HG03039 (cell line): ENCODE results near the gene MCC.
"Not testable (repeated sequence)": the region's sequence is repeated elsewhere in the genome, so short reads cannot be mapped to it uniquely, and the experiment has no call there.

Source experiments
- ATAC-seq: cut with Tn5 transposase; IDR thresholded peaks from one replicate; pipeline ENCODE4 v1.9.1; 2021; ENCODE audit warnings: mild to moderate bottlenecking, moderate library complexity; ENCODE audit not compliant: unreplicated experiment

Gene MCC

DNA sequence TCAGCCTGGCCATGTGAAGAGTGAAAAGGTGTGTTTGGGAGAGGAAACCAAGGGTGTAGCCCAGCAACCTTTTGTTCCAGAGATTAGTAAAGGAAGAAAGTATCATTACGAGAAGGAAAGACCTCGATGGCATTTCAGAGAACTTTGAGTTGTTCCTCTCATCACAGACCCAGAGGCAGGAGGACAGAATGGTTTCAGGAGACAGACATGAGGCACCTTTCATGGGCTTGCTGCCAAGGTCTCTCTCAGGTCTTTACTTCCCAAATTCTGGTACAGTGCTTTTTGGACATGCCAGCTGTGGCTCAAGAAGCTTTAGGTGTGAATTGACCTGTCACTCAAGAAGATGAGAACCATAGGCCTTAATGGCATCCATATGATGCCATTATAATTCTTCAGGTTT, 2.8 kb upstream of the MCC start:
- ATAC-seq, result no peak

DNA sequence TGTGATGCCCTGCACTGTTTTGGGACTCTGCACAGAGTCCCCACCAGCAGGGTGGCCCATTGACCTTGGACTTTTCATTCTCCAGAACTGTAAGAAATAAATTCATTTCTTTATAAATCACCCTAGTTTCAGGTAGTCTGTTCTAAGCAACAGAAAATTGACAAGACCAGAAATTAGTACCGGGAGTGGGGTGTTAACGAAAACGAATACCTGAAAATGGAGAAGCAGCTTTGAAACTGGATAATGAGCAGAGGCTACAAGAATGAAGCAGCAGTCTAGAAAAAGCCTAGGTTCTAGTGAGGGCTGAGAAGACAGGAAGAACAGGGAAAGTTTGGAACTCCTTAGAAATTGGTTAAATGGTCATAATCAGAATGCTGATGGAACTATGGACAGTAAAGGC, 2.1 kb upstream of the MCC start:
- ATAC-seq, result no peak

DNA sequence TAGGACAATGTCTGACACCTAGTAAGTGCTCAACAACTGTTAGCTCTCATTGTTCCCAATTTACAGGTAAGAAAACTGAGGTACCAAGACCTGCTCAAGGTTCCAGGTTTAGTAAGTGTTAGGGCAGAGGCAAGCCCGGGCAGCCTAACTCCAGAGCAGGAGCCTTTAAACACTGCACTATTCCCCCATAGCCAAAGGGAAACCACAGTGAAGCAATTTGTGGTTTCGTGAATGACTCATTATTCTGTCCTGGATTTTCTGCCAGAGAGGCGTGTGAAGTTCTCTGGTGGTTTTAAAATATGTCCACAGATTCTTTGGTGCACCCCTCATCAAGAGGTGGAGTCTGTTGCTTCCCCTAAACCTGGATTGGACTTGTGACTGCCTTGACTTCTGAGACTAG, 1.0 kb upstream of the MCC start:
- ATAC-seq, result peak; percentile 62

DNA sequence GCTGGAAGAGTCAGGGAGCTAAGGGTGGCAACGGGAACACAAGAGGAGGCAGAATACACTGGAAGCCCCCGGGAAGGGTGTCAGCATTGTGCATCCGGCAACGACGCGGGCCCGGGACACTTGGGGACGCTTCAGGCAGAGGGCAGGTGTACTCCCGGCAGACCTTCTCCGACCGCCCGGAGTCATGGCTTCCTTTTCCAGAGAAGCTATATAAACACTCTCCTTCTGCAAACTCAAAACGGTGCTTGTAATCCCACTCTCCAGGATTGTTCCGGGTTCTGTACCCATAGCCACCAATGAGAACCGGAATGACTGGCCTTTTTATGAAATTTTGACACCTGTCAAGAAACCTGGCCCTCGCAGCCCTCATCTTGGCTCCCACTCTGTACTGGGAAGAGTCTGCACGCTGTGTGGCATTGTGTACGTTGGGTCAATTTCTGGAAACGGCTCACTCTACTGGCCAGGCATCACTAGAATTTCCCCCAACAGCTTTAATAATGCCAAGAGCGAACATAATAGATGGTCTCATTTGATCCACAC, 462 bp upstream of the MCC start:
- no peak for ATAC-seq

DNA sequence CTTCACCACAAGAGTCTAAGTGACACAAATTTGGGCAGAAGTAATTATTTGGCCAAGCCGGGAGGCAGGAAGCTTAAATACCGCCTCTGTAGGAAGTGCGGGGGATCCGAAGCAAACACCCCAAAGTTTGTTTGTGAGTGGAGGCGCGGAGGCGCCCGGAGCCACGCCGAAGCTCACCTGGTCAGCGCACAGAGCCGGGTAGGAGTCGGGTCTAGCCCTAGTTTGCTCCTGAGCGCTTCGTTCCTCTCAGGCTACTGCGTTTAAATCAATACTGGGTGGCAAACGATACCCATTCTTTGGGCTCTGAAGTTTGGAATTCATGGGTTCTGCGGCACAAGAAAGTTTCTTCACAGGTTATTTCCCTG, 855 bp downstream of the MCC start:
- no peak for ATAC-seq

DNA sequence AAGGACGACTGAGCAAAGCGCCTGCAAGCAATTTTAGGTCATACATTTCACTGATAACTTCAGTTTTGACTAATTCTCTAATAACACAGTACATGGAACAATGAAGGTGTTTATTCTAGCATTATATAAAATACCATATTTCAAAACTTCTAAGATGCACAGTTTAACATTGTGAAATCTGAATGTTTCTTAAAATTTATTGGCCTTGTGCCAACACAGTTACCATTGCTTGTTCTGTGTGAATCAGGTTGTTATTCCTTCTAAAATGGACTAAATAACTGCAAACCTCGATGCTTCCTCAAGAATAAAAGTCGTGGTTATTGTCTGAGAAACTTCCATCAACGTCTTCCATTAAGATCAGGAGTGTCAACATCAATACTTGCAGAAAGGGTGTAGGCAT, 8.0 kb downstream of the MCC start:
- ATAC-seq, result no peak

DNA sequence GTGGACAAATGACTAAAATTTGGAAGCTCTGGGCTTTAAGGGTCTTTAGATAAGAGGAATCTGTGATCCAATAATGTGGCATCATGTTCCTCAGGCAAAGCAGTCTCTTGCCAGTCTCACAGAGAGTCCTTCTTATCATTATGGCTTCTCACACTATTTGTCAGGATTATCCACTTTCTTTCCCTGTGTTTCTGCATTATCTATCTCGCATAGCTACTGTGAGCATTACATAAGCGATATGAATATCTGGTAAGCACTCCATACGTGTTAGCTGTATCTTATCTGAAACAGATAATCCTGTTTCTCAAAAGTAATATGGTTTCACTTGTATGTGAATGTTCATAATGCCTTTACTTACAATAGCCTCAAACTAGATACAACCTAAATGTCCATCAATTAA, 9.6 kb downstream of the MCC start:
- ATAC-seq, result no peak

DNA sequence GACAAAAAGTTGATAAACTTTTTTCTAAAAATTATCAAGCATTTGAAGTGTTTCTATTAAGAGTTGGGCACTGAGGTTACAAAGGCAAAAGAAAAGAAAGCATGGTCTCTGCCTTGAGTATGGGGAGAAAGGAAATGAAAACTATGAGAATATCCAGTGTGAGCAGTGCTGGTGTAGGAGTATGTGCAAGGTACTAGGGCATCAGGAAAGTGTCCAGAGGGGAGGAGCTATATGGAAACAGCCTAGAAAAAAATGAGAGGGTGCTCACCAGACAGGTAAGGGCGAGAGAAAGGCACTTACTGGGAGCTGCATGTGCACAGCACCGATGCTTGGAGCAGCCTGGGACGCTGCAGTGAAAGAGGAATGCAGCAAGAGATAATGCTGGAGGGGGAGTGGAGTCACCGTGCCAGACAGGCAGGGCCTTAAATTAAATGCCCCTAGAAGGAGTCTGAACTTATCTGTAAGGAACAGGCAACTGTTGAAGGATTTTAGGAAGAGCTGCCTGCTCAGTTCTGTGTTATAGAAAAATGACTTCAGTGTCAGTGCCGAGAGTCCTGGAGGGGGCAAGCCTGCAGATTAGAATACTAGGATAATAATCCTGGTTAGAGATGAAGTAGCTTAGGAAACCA, 14.0 kb downstream of the MCC start:
- no peak for ATAC-seq

DNA sequence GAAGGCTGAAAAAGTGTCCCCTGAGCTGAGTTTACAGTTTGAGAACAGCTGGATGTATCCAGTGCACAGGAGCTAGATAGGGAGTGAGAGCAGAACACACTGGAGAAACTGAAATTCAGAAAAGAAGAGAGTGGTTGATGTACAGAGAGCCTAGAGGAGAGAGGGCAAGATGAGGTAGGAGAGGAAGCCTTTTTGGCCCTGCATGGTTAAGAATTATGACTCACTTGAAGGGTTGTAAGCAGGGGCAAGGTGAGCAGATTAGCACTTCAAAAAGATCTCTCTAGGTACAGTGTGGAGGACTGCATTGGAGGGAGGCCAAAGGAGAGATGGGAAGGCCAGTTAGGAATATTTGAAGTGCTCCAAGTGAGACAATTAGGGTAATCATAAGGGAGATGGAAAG, 25.2 kb downstream of the MCC start:
- no peak for ATAC-seq

DNA sequence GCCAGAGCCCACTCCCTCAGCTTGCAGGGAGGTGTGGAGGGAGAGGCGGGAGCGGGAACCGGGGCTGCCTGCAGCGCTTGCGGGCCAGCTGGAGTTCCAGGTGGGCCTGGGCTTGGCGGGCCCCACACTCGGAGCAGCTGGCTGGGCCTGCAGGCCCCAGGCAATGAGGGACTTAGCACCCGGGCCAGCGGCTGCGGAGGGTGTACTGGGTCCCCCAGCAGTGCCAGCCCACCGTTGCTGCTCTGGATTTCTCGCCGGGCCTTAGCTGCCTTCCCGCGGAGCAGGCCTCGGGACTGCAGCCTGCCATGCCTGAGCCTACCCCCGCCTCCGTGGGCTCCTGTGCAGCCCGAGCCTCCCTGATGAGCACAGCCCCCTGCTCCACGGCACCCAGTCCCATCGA, 31.1 kb downstream of the MCC start:
- not testable (repeated sequence) for ATAC-seq

DNA sequence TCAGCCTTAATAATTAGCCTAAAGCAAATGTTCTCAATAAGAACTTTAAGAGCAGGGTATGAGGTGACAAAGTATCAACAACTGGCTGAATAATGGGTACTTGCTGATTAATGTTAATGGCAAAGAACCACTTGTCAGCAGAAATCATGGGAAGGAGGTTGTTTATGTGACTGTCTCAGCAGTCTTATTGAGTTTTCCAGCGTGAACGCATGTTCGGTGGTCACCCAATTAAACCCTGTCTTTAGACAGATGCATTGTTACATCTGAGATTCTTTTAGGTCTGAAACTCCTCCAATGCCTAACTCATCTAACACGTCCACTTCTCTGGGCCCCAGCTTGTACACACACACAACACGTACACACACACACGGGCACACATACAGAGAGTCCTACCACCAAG, 35.3 kb downstream of the MCC start:
- no peak for ATAC-seq

DNA sequence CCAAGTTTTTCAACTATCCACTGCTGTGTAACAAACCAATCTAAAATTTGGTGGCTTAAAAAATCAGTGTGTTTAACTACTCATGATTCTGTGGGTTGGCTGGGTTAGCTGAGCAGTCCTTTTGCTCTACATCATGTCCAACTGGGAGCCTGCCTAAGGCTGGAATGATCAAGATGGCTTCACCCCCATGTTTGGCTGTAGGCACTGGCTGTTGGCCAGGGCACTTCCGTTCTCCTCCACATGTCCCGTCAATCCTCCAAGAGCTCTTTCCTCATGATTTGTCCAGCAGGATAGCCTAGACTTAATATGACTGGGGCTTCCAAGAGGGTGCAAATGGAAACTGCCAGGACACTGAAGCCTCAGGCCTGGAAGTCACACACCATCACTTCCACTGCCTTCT, 36.5 kb downstream of the MCC start:
- ATAC-seq, result no peak

DNA sequence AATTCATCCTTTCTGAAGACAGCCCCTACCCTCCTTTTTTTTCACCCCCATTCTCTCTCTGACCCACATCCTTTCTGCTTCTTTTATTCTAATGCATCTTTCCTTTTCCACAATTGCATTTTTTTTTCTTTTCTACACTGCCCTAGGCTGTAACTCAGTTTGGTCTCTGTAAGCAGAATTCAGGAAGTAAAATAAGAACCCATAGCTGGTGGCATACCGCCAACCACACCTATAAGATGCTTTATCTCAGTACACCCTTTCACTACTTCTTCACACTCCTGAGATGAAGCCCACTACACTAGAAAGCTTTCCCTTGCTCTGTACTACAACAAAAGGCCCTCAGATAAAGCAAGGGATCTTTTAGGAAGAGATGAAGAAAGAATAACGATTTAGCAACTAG, 37.3 kb downstream of the MCC start:
- no peak for ATAC-seq

DNA sequence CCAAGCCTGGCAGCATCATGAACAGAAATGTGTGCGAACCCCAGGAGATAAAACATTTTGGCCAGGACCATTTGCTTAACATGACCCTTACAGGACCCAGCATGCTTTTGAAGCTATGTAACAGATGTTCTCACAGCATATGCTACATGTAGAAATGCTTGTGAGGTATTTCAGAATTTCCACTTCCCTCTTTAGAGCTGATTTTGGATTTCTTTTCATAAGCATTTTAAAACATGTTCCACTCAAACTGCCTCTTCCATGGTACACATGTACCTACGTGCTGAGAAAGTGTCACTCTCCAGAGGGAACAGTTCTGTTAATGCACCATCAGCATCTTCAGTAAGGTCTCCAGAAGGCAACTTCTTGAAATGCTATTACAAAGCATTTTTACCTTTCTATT, 37.8 kb downstream of the MCC start:
- ATAC-seq, result no peak

DNA sequence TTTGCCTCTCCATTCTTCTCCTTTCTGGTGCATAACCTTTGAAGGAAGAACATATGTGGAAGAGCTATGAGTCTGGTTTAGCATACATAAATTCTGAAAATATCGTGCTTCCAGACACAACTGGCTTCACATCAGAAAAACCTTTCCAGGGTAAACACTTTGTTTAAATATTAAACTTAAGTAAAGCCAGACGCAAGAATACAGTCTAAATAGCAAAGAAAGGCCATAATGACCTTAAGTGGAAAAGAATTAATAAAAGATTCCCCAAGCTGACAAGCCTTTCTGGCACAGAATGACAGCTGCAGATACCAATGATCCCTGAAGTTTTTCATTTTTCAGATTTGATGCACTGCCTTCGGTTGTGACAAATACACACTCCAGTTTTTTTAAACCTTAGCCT, 40.0 kb downstream of the MCC start:
- no peak for ATAC-seq

DNA sequence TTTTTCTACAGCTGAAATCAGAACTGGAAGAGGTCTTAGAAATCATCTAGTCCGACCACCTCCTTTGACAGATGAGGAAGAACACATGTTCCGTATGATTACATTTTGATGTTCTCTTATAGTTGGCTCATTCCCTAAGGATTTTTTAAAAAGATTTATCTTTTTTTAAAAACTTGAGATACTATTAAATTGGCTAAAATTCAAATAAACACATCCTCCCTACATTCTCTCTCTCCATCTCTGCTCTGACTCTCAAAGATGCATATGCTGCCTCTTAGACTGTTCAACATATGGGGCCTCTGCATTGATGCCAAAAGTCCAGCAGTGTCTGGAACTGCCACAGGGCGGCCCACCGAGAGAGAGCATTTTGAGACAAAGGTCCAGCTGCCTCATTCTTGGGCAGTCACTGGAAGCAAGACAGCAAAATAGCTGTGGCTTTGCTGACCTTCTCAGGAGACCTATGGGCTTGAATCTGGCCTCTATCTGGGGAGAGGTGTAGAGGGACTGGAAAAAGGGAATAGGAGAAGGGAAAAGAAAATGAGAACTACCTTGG, 40.7 kb downstream of the MCC start:
- no peak for ATAC-seq

DNA sequence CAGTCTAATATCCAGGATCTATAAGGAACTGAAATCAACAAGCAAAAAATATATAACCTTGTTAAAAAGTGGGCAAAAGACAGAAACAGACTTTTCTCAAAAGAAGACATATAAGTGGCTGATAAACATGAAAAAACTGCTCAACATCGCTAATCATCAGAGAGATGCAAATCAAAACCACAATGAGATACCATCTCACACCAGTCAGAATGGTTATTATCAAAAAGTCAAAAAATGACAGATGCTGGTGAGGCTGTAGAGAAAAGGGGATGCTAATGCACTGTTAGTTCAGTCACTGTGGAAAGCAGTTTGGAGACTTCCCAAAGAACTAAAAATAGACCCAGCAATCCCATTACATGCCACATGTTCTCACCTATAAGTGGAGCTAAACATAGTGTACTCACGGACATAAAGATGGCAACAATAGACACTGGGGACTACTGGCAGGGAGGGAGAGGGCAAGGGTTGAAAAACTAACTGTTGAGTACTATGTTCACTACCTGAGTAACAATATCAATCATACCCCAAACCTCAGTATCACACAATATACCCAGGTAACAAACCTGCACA, 41.8 kb downstream of the MCC start:
- no peak for ATAC-seq

DNA sequence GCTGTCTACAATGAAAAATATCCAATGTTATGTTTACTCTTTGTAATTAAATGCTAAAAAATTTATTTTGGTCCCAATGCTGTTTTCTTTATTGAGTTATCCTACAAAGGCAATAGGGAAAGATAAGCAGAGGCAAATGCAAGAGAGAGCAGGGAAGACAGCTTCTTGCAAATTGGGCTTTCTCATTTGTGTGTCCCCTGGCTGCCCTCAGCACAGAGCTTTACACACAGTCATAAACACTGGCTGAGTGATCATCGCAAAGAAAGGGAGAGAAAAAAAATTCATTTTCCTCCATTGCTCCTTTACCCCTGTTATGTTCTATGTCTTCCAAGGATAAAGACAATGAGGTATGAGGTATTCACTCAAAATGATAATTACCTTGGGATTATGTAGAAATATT, 51.1 kb downstream of the MCC start:
- ATAC-seq, result no peak

DNA sequence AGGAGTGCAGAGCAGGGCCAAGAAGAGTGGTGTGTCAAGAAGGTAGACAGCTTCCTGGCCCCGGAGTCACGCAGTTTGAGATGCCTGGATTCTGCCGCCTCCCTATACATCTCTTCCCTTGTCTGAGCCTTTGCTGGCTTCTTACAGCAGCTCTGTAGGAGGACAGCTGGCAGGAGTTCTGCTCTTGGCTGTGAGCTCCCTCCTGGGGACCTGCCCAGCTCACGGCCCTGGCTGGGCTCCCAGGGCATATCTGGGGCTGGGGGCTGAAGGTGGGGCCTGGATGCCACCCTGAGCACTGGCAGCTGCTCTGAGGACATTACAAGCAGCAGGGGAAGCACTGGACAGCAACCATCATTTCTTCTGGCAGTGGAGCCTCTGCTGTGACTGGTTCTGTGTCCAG, 52.7 kb downstream of the MCC start:
- ATAC-seq, result no peak

DNA sequence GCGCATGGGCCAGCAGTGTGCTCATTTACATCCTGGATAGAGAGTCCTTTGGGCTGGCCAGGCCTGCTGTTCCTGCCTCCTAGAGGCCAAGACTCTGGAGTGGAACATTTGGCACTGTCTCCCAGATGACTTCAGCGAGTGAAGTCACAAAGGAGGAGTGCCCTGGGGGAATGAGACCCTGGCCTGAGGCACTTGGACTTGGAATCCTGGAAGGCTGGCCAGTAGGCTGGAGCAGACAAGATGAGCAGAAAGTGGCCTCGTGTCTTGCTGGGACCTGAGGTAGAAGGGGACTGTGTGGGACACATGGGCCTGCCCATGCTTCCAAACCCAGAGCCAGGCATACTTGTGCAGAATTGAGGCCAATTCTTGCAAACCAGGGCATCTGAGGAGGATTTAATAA, 53.4 kb downstream of the MCC start, which contains the start of gene TSSK1B:
TSSK1B (minus strand) TSS at position 101 of the 400 bp plus-strand sequence. CDS start 150 bp downstream, outside the sequence.
- no peak for ATAC-seq

DNA sequence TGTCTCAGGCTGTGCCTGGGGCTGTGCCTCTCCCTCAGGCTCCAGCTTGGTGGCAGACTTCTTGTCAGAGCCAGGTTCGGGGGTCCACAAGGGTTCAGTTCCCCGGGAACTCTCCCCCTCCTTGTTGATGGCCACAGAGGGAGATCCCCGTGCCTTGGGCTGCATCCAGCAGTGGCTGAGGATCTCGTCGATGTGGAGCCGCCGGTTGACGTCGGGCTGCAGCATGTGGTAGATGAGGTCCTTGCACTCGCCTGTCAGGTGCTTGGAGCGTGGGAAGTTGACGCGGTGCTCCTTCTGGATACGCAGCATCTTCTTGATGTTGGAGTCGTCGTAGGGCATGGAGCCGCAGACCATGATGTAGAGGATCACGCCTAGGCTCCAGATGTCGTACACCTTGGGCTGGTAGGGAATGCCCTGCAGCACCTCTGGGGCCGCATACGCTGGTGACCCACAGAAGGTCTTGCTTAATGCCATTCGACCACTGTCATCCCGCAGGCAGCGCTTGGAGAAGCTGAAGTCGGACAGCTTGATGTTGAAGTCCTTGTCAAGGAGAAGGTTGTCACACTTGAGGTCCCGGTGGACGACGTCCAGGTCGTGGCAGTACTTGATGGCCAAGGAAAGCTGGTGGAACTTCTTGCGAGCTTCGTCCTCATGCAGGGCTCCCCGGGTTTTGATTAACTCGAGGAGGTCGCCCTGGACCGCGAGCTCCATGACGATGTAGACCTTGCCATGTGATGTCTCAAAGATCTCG, 54.2 kb downstream of the MCC start:
- no peak for ATAC-seq

DNA sequence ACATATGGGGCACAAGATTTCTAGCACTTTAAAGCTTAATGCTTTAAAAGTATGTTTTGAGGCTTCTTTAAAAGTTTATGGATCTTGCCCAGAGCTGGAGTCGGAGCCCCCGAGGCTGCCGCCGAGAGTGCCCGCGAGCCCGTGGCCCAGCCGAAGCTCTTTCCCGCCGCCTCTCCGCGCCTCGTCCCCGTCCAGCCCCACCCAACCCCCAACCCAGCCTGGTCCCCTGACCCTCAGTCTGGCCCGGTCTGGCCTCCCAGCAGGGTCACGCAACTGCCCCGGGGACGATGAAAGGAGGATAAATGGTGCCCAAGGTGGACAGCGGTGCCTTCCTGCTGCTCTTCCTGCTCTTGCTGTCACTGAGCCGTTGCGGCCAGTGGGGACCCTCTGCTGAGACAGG, 55.2 kb downstream of the MCC start:
- no peak for ATAC-seq
